ENCODE measurements around the gene HSD11B1. TPM values are rescaled to one million over a fixed set of nuclear protein-coding genes. Genes with fewer than 3 reads are reported as not detected.

Gene HSD11B1
- total and polyA plus RNA-seq, 2 of the 4 experiments (the other 2 are of a cell fraction), result 0.41 to 0.72 TPM

DNA sequence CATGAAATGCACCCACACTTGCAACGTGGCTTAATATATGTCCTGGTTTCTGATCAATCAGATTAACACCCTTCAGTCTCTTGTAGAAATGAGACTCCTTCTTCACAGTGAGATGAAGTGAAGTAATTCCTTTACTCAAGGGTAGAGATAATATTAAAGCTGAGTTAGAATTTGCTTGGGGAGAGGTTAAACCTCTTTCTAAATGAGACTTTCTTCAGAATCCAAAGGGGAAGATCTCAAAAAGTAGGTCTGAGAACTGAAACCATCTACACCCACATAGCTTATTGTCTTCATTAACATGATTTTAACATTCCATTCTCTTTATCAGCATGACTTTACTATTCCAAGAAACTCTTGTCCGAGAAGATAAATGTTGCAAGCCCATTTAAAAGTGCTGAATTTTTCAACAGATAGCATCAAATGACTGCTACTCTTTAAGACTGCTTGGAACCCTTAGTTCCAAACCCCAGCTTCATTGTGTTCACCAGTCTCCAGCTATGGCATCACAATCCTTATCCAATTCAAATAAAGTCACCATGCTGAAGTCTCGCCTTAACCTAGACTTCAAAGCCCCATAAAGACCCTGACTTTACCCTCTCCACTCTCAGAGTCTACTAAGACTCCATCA lies 32.0 kb downstream of the HSD11B1 start:
- POLR2A ChIA-PET (ENCODE audit: unreplicated experiment), result no interaction called here
- ATAC-seq (ENCODE audit: low read depth), result no peak
- no peak overlapping the region for H4K5ac ChIP-seq (ENCODE audit: low read depth, low read length)

More for the DNA sequence above, 32.0 kb downstream of the HSD11B1 start:
- CTCF ChIA-PET, result interaction anchor here (1.1 to 2.0 kb wide), 2 partner anchors 12 to 23 kb away, joined by 4 to 10 read pairs; no protein-coding TSS in a partner anchor
- Histone ChIP-seq H2BK20ac (ENCODE audit: low read depth, low read length) (no peak overlapping the region), H3K4me2 (ENCODE audit: low read depth, low read length) (no peak overlapping the region), H3K4me3 (ENCODE audit: insufficient read depth, low read depth, low read length) (no peak overlapping the region), H2AK9ac (replicated peaks; ENCODE audit: low read depth, low read length, poor library complexity) (no peak overlapping the region), H3K4me1 (ENCODE audit: control insufficient read depth, insufficient read depth, low read length) (peaks cover 1% of the 10 kb centered on the region; the same call in 1 of the 2 replicates), H2AFZ (replicated peaks; ENCODE audit: low read length, poor library complexity) (no peak overlapping the region), H3K79me1 (ENCODE audit: low read depth in 1 of 2, low read length in 2 of 2) (no peaks in the 10 kb centered on the region), H3K36me3 (ENCODE audit: control insufficient read depth, insufficient read depth, low read length) (no peaks in the 10 kb centered on the region), H4K8ac (ENCODE audit: low read depth in 2 of 2, low read length in 2 of 2) (no peak overlapping the region), H4K91ac (ENCODE audit: insufficient read depth, low read depth, low read length) (no peak overlapping the region), H2AK5ac (ENCODE audit: low read depth, low read length) (no peak overlapping the region), H3K56ac (ENCODE audit: extremely low read depth, insufficient read depth, low read length) (no peak overlapping the region), H3K9ac (ENCODE audit: low read depth, low read length) (no peak overlapping the region), H3K27me3 (ENCODE audit: control insufficient read depth, insufficient read depth, low read length) (peaks cover 4% of the 10 kb centered on the region), H4K20me1 (ENCODE audit: insufficient read depth, low read length) (no peaks in the 10 kb centered on the region), H3K9me3 (ENCODE audit: control insufficient read depth, insufficient read depth, low read length) (no peaks in the 10 kb centered on the region), H3K27ac (ENCODE audit: insufficient read depth, low read length) (no peak overlapping the region), H3K4ac (ENCODE audit: low read depth, low read length) (no peak overlapping the region), H2BK15ac (ENCODE audit: low read depth, low read length) (no peak overlapping the region), H3K23ac (ENCODE audit: low read depth, low read length) (no peak overlapping the region), H2BK120ac (ENCODE audit: low read depth, low read length) (no peak overlapping the region), H3K9me1 (ENCODE audit: insufficient read depth, low read length) (no peaks in the 10 kb centered on the region), H3K14ac (replicated peaks; ENCODE audit: low read depth, low read length) (no peak overlapping the region), H3K18ac (ENCODE audit: low read depth, low read length) (no peak overlapping the region), H2BK5ac (ENCODE audit: low read depth, low read length, poor library complexity, severe bottlenecking) (no peak overlapping the region)
- dilution Hi-C loops (cut with HindIII; ENCODE audit: low sequenced_read_pairs, unreplicated experiment) (no loop called here), in situ Hi-C loops (cut with MboI; ENCODE audit: low sequenced_read_pairs) (no loop called here), intact Hi-C loops (cut with micrococcal nuclease) (no loop called here)
- WGBS, 2 experiments (ENCODE audit: extremely low coverage in 2 of 2, insufficient read length in 1 of 2), result 67% methylated on average over 1 of the region's 3 CpGs; no CpG with 5 or more reads in 1 of the 2 experiments
- BruUV-seq (replicated peaks), result no TSS peak
- DNase-seq, result no peak
- TF ChIP-seq ELK1 (IDR thresholded peaks at IDR 0.05; ENCODE audit: borderline replicate concordance, low read depth, low read length) (no peak), MXI1 (IDR thresholded peaks at IDR 0.05; ENCODE audit: borderline replicate concordance, low read depth, low read length) (no peak), MAFK (IDR thresholded peaks at IDR 0.05; ENCODE audit: low read depth, low read length) (no peak), RFX5 (IDR thresholded peaks at IDR 0.05; ENCODE audit: low read depth, low read length) (no peak), SMC3 (IDR thresholded peaks at IDR 0.05; ENCODE audit: low read depth, low read length) (no peak), FOS (IDR thresholded peaks at IDR 0.05; ENCODE audit: low read depth, low read length) (no peak), BHLHE40 (IDR thresholded peaks at IDR 0.05; ENCODE audit: low read depth, low read length) (no peak)
- TF ChIP-seq, protein P1, sequence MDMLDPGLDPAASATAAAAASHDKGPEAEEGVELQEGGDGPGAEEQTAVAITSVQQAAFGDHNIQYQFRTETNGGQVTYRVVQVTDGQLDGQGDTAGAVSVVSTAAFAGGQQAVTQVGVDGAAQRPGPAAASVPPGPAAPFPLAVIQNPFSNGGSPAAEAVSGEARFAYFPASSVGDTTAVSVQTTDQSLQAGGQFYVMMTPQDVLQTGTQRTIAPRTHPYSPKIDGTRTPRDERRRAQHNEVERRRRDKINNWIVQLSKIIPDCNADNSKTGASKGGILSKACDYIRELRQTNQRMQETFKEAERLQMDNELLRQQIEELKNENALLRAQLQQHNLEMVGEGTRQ (IDR thresholded peaks at IDR 0.05; ENCODE audit: low read depth, low read length), result no peak

Measured in IMR-90 (cell line).